Glutamatergic neuron (in vitro differentiated cells): ENCODE data around the gene LAMA3. TPM values are rescaled to one million over a fixed set of nuclear protein-coding genes. Genes with fewer than 3 reads are reported as not detected.

Source experiments
- DNase-seq: peaks from one replicate; pipeline ENCODE4 v3.0.0; 2022
- H3K27ac Mint-ChIP-seq: one replicate; pipeline ENCODE4 v1.8.0; 2020; ENCODE audit warnings: mild to moderate bottlenecking, mixed read lengths, inconsistent platforms; ENCODE audit not compliant: unreplicated experiment
- H3K27me3 Mint-ChIP-seq: one replicate; pipeline ENCODE4 v1.8.0; 2020; ENCODE audit warnings: mild to moderate bottlenecking, moderate library complexity, mixed read lengths, inconsistent platforms; ENCODE audit not compliant: unreplicated experiment
- H3K36me3 Mint-ChIP-seq: one replicate; pipeline ENCODE4 v1.8.0; 2020; ENCODE audit warnings: mild to moderate bottlenecking, mixed read lengths, inconsistent platforms; ENCODE audit not compliant: unreplicated experiment
- H3K4me1 Mint-ChIP-seq: one replicate; pipeline ENCODE4 v1.8.0; 2020; ENCODE audit warnings: mild to moderate bottlenecking, low read depth, mixed read lengths, inconsistent platforms; ENCODE audit not compliant: unreplicated experiment
- H3K4me3 Mint-ChIP-seq: one replicate; pipeline ENCODE4 v1.8.0; 2020; ENCODE audit warnings: mild to moderate bottlenecking, mixed read lengths, inconsistent platforms; ENCODE audit not compliant: unreplicated experiment
- H3K9me3 Mint-ChIP-seq: one replicate; pipeline ENCODE4 v1.8.0; 2020; ENCODE audit warnings: mild to moderate bottlenecking, moderate library complexity, mixed read lengths, inconsistent platforms; ENCODE audit not compliant: unreplicated experiment
- CTCF ChIP-seq: fragments of 200-600 bp; sonication (generic); IDR thresholded peaks from one replicate; pipeline ENCODE4 v1.5.0; 2021; ENCODE audit not compliant: partially characterized antibody, unreplicated experiment
- total RNA-seq: library from RNA; stranded (reverse); fragmentation: NEBNext Ultra II Directional; extraction: Animal tissue kit (Norgen Biotek cat#: 25700); gene quantifications from one replicate; pipeline ENCODE4 v1.2.1, GENCODE V29; 2021; ENCODE audit not compliant: unreplicated experiment

LAMA3 gene
- total RNA-seq, 1 donor from 2014 or later = 2.1 TPM

- peaks cover 6% of the 10 kb centered on the region for H3K27me3 Mint-ChIP-seq
- H3K9me3 Mint-ChIP-seq = peaks cover 3% of the 10 kb centered on the region
- no peak for DNase-seq
- no peak overlapping the region for H3K4me3 Mint-ChIP-seq
- peaks cover 29% of the 10 kb centered on the region for H3K4me1 Mint-ChIP-seq
- H3K36me3 Mint-ChIP-seq = no peaks in the 10 kb centered on the region
- H3K27ac Mint-ChIP-seq = no peak overlapping the region
- TF ChIP-seq CTCF = no peak
These were observed 170.4 kb downstream of the LAMA3 start for GRCh38 chr18:23859466-23860336.

- H3K4me1 Mint-ChIP-seq = peaks cover 29% of the 10 kb centered on the region
- no peak overlapping the region for H3K4me3 Mint-ChIP-seq
- H3K27ac Mint-ChIP-seq = no peak overlapping the region
- H3K9me3 Mint-ChIP-seq = peaks cover 4% of the 10 kb centered on the region
- TF ChIP-seq CTCF = no peak
- no peak for DNase-seq
- H3K36me3 Mint-ChIP-seq = no peaks in the 10 kb centered on the region
- peaks cover 6% of the 10 kb centered on the region for H3K27me3 Mint-ChIP-seq
These were observed 172.1 kb downstream of the LAMA3 start for GRCh38 chr18:23861326-23861725.

GRCh38 chr18:23861805-23862470, 172.7 kb downstream of the LAMA3 start:
- no peak for TF ChIP-seq CTCF
- Mint-ChIP-seq H3K9me3 (peaks cover 4% of the 10 kb centered on the region), H3K36me3 (no peaks in the 10 kb centered on the region), H3K27ac (no peak overlapping the region), H3K4me3 (no peak overlapping the region), H3K27me3 (peaks cover 6% of the 10 kb centered on the region), H3K4me1 (peaks cover 26% of the 10 kb centered on the region)
- DNase-seq = no peak

GRCh38 chr18:23864624-23865023, 175.4 kb downstream of the LAMA3 start:
- no peak overlapping the region for H3K27ac Mint-ChIP-seq
- peaks cover 19% of the 10 kb centered on the region for H3K4me1 Mint-ChIP-seq
- H3K27me3 Mint-ChIP-seq = peaks cover 5% of the 10 kb centered on the region
- DNase-seq = no peak
- no peak for TF ChIP-seq CTCF
- no peak overlapping the region for H3K4me3 Mint-ChIP-seq
- H3K36me3 Mint-ChIP-seq = no peaks in the 10 kb centered on the region
- peaks cover 4% of the 10 kb centered on the region for H3K9me3 Mint-ChIP-seq

GRCh38 chr18:23867006-23867405, 177.8 kb downstream of the LAMA3 start:
- H3K4me1 Mint-ChIP-seq = peaks cover 17% of the 10 kb centered on the region
- peaks cover 5% of the 10 kb centered on the region for H3K9me3 Mint-ChIP-seq
- H3K27me3 Mint-ChIP-seq = peaks cover 5% of the 10 kb centered on the region
- no peak for DNase-seq
- no peak overlapping the region for H3K4me3 Mint-ChIP-seq
- H3K36me3 Mint-ChIP-seq = no peaks in the 10 kb centered on the region
- no peak overlapping the region for H3K27ac Mint-ChIP-seq
- TF ChIP-seq CTCF = no peak
